Stimulated activated CD8-positive, alpha-beta memory T cell treated with anti-CD3 and anti-CD28 coated beads, Interleukin-4, amount 100 ng/mL, for 48 hours (primary cell): ENCODE measurements around the gene AMPD3.

Experiments
- DNase-seq: peaks from one replicate; pipeline ENCODE4 v3.0.0-alpha.2; 2020

Gene AMPD3

GRCh38 chr11:10462746-10463300, 7.8 kb downstream of the AMPD3 start:
- no peak for DNase-seq

- no peak for DNase-seq
Observed at GRCh38 chr11:10473371-10473770, 18.3 kb downstream of the AMPD3 start.

GRCh38 chr11:10474551-10474950, 19.5 kb downstream of the AMPD3 start:
- no peak for DNase-seq

- no peak for DNase-seq
Observed at GRCh38 chr11:10476342-10476741, 21.3 kb downstream of the AMPD3 start.

GRCh38 chr11:10476927-10477689, 22.0 kb downstream of the AMPD3 start:
- no peak for DNase-seq

- no peak for DNase-seq
Observed at GRCh38 chr11:10477690-10478046, 22.6 kb downstream of the AMPD3 start.

- DNase-seq = no peak
Observed at GRCh38 chr11:10478066-10478465, 23.0 kb downstream of the AMPD3 start.

- DNase-seq = no peak
Observed at GRCh38 chr11:10478574-10479550, 23.8 kb downstream of the AMPD3 start.

- no peak for DNase-seq
Observed at GRCh38 chr11:10480026-10480425, 25.0 kb downstream of the AMPD3 start.

- DNase-seq = no peak
Observed at GRCh38 chr11:10480760-10481159, 25.7 kb downstream of the AMPD3 start.

GRCh38 chr11:10481560-10482349, 26.7 kb downstream of the AMPD3 start:
- DNase-seq = no peak

GRCh38 chr11:10483174-10483573, 28.1 kb downstream of the AMPD3 start:
- no peak for DNase-seq

GRCh38 chr11:10483584-10483983, 28.5 kb downstream of the AMPD3 start:
- no peak for DNase-seq

- DNase-seq = no peak
Observed at GRCh38 chr11:10484461-10485180, 29.6 kb downstream of the AMPD3 start.

GRCh38 chr11:10485646-10486045, 30.6 kb downstream of the AMPD3 start:
- no peak for DNase-seq

- no peak for DNase-seq
Observed at GRCh38 chr11:10486161-10486840, 31.2 kb downstream of the AMPD3 start.

- DNase-seq = no peak
Observed at GRCh38 chr11:10487002-10487647, 32.1 kb downstream of the AMPD3 start.

GRCh38 chr11:10488121-10488933, 33.3 kb downstream of the AMPD3 start:
- no peak for DNase-seq

- no peak for DNase-seq
Observed at GRCh38 chr11:10488934-10489691, 34.0 kb downstream of the AMPD3 start.
